Measurements from ENCODE around the gene CPT1A.

CPT1A gene

GRCh38 chr11:68796801-68797200 is 44.9 kb downstream of the CPT1A start:
- no peak for DNase-seq (ENCODE audit: low spot score)

GRCh38 chr11:68792400-68792966 is 49.2 kb downstream of the CPT1A start:
- no peak for DNase-seq (ENCODE audit: low spot score)

- DNase-seq (ENCODE audit: low spot score): no peak
Measured at GRCh38 chr11:68784653-68785052, 57.1 kb downstream of the CPT1A start.

- no peak for DNase-seq (ENCODE audit: low spot score)
Measured at GRCh38 chr11:68783216-68783821, 58.4 kb downstream of the CPT1A start.

GRCh38 chr11:68782711-68783110 is 59.0 kb downstream of the CPT1A start:
- no peak for DNase-seq (ENCODE audit: low spot score)

GRCh38 chr11:68780829-68781228 is 60.9 kb downstream of the CPT1A start:
- DNase-seq (ENCODE audit: low spot score): peak; percentile 73

- no peak for DNase-seq (ENCODE audit: low spot score)
Measured at GRCh38 chr11:68778205-68778604, 63.5 kb downstream of the CPT1A start.

- DNase-seq (ENCODE audit: low spot score): no peak
Measured at GRCh38 chr11:68776442-68777235, 65.1 kb downstream of the CPT1A start.

GRCh38 chr11:68775951-68776388 is 65.7 kb downstream of the CPT1A start:
- no peak for DNase-seq (ENCODE audit: low spot score)

- no peak for DNase-seq (ENCODE audit: low spot score)
Measured at GRCh38 chr11:68774194-68774585, 67.5 kb downstream of the CPT1A start.

- DNase-seq (ENCODE audit: low spot score): no peak
Measured at GRCh38 chr11:68773521-68774193, 68.1 kb downstream of the CPT1A start.

- DNase-seq (ENCODE audit: low spot score): no peak
Measured at GRCh38 chr11:68772936-68773335, 68.8 kb downstream of the CPT1A start.

GRCh38 chr11:68770781-68771180 is 70.9 kb downstream of the CPT1A start:
- DNase-seq (ENCODE audit: low spot score): no peak

GRCh38 chr11:68767672-68768071 is 74.0 kb downstream of the CPT1A start:
- DNase-seq (ENCODE audit: low spot score): no peak

- no peak for DNase-seq (ENCODE audit: low spot score)
Measured at GRCh38 chr11:68766786-68767185, 74.9 kb downstream of the CPT1A start.

- no peak for DNase-seq (ENCODE audit: low spot score)
Measured at GRCh38 chr11:68764746-68765145, 77.0 kb downstream of the CPT1A start.

- no peak for DNase-seq (ENCODE audit: low spot score)
Measured at GRCh38 chr11:68763926-68764657, 77.6 kb downstream of the CPT1A start.

- DNase-seq (ENCODE audit: low spot score): no peak
Measured at GRCh38 chr11:68763181-68763721, 78.5 kb downstream of the CPT1A start.

- no peak for DNase-seq (ENCODE audit: low spot score)
Measured at GRCh38 chr11:68762481-68762880, 79.2 kb downstream of the CPT1A start.

- DNase-seq (ENCODE audit: low spot score): no peak
Measured at GRCh38 chr11:68761801-68762200, 79.9 kb downstream of the CPT1A start.

- DNase-seq (ENCODE audit: low spot score): no peak
Measured at GRCh38 chr11:68759991-68760390, 81.7 kb downstream of the CPT1A start.

GRCh38 chr11:68757711-68758110 is 84.0 kb downstream of the CPT1A start:
- no peak for DNase-seq (ENCODE audit: low spot score)
